Vagina (tissue), 2 donors: ENCODE results near the gene SLC66A2.

Experiments used
- POLR2A ChIP-seq, 2 donors: fragments of 450-650 bp; IDR thresholded peaks; one replicate each; pipeline ENCODE4 v1.6.1; 2017; ENCODE audit warnings: antibody characterized with exemption in 2 of 2, mild to moderate bottlenecking in 2 of 2, moderate library complexity in 2 of 2
- TF ChIP-seq, protein P1 (sequence below), 3 experiments: fragments of 450-650 bp in 2 of 3; fragments of 200-600 bp in 1 of 3; sonication (generic) in 1 of 3; IDR thresholded peaks; one replicate each; pipeline ENCODE4 v1.5.1; 2017 to 2019; ENCODE audit warnings: antibody characterized with exemption in 3 of 3, mild to moderate bottlenecking in 2 of 3, moderate library complexity in 2 of 3

DNA sequence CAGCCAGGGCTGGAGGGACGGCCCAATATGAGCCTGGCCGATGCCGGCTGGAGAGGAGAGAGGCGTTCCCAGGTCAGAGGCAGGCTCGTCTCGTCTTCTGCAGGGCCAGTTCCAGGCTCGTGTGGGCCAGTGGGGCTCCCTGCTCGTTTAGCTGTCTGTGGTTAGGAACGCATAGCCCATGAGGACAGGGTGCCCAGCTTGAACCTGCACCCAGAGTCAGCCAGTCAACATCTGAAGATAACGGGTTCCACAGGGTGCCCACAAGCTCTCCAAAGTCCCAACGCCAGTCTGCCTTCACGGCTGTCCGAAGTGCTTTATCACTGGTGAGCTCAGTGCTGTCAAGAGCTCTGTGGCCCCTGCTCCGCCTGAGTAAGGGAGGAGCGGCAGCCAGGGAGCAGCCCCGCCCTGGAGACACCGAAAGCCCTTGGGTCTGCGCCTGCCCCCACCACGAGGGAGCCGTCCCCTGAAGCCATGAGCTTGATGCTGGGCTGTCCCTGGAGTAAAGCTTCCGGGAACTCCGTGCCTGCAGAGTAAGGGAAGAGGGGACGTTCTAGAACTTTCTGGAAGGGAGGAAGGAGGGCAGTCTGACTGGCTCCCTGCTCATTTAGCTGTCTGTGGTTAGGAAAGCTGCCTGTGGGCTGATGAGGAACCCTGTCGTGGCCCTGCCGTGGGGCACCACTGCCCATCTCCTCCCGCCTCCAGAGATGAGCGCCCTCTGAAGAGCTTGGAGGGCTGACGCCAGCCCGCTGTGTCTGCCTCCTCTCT, 10.3 kb upstream of the SLC66A2 start:
- TF ChIP-seq, protein P1, sequence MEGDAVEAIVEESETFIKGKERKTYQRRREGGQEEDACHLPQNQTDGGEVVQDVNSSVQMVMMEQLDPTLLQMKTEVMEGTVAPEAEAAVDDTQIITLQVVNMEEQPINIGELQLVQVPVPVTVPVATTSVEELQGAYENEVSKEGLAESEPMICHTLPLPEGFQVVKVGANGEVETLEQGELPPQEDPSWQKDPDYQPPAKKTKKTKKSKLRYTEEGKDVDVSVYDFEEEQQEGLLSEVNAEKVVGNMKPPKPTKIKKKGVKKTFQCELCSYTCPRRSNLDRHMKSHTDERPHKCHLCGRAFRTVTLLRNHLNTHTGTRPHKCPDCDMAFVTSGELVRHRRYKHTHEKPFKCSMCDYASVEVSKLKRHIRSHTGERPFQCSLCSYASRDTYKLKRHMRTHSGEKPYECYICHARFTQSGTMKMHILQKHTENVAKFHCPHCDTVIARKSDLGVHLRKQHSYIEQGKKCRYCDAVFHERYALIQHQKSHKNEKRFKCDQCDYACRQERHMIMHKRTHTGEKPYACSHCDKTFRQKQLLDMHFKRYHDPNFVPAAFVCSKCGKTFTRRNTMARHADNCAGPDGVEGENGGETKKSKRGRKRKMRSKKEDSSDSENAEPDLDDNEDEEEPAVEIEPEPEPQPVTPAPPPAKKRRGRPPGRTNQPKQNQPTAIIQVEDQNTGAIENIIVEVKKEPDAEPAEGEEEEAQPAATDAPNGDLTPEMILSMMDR (IDR thresholded peaks at IDR 0.05) = no peak
- no peak for TF ChIP-seq POLR2A (IDR thresholded peaks at IDR 0.05)
